ENCODE data around the gene ARHGAP15.

The ARHGAP15 gene

GRCh38 chr2:143726151-143726845 lies 597.1 kb downstream of the ARHGAP15 start:
- DNase-seq (ENCODE audit: insufficient read length, low spot score) (no peak), FAIRE-seq (no peak)
- TF ChIP-seq CTCF (IDR thresholded peaks at IDR 0.05; ENCODE audit: insufficient read depth, missing control alignments), result no peak

- TF ChIP-seq CTCF (IDR thresholded peaks at IDR 0.05; ENCODE audit: insufficient read depth, missing control alignments), result no peak
- no peak for DNase-seq (ENCODE audit: insufficient read length, low spot score)
- FAIRE-seq, result no peak
These were observed 599.3 kb downstream of the ARHGAP15 start for GRCh38 chr2:143728498-143728897.

GRCh38 chr2:143729296-143729814 lies 600.1 kb downstream of the ARHGAP15 start:
- no peak for FAIRE-seq
- TF ChIP-seq CTCF (IDR thresholded peaks at IDR 0.05; ENCODE audit: insufficient read depth, missing control alignments), result no peak
- no peak for DNase-seq (ENCODE audit: insufficient read length, low spot score)

GRCh38 chr2:143730155-143730952 lies 601.1 kb downstream of the ARHGAP15 start:
- TF ChIP-seq CTCF (IDR thresholded peaks at IDR 0.05; ENCODE audit: insufficient read depth, missing control alignments), result no peak
- DNase-seq (ENCODE audit: insufficient read length, low spot score) (no peak), FAIRE-seq (no peak)

GRCh38 chr2:143730953-143731260 lies 601.7 kb downstream of the ARHGAP15 start:
- no peak for FAIRE-seq
- no peak for DNase-seq (ENCODE audit: insufficient read length, low spot score)
- TF ChIP-seq CTCF (IDR thresholded peaks at IDR 0.05; ENCODE audit: insufficient read depth, missing control alignments), result no peak

GRCh38 chr2:143732076-143732475 lies 602.9 kb downstream of the ARHGAP15 start:
- DNase-seq (ENCODE audit: insufficient read length, low spot score), result no peak
- FAIRE-seq, result no peak
- TF ChIP-seq CTCF (IDR thresholded peaks at IDR 0.05; ENCODE audit: insufficient read depth, missing control alignments), result no peak

- no peak for DNase-seq (ENCODE audit: insufficient read length, low spot score)
- no peak for TF ChIP-seq CTCF (IDR thresholded peaks at IDR 0.05; ENCODE audit: insufficient read depth, missing control alignments)
- FAIRE-seq, result no peak
These were observed 603.7 kb downstream of the ARHGAP15 start for GRCh38 chr2:143732871-143733270.
